A549 (cell line): ENCODE measurements around the gene AMDHD2. TPM values are rescaled to one million over a fixed set of nuclear protein-coding genes. Genes with fewer than 3 reads are reported as not detected.

Experiments used
- CEBPB ChIP-seq, 2 experiments: fragments of >200 bp in 1 of 2; sonication (Bioruptor Twin) in 1 of 2; formaldehyde crosslinking in 1 of 2; IDR thresholded peaks; 2 replicates each; pipeline ENCODE4 v1.6.1; 2012 to 2016
- CHD2 ChIP-seq: fragments of 150-350 bp; IDR thresholded peaks from 2 replicates; pipeline ENCODE4 v1.6.1; 2014; ENCODE audit warnings: low read length; ENCODE audit not compliant: partially characterized antibody
- CHD4 ChIP-seq: fragments of 200-600 bp; sonication (generic); IDR thresholded peaks from 2 replicates; pipeline ENCODE4 v1.6.1; 2016; ENCODE audit warnings: antibody characterized with exemption, mild to moderate bottlenecking, borderline replicate concordance
- EHMT2 ChIP-seq: fragments of 200-600 bp; sonication (generic); IDR thresholded peaks from 2 replicates; pipeline ENCODE4 v1.6.1; 2016; ENCODE audit warnings: antibody characterized with exemption, low read depth, mild to moderate bottlenecking, moderate library complexity
- ELK1 ChIP-seq: fragments of 150-350 bp; IDR thresholded peaks from 2 replicates; pipeline ENCODE4 v1.6.1; 2014; ENCODE audit warnings: low read depth, mild to moderate bottlenecking, low read length
- ESRRA ChIP-seq: fragments of 150-350 bp; IDR thresholded peaks from 2 replicates; pipeline ENCODE4 v1.6.1; 2014; ENCODE audit warnings: mild to moderate bottlenecking, low read length, borderline replicate concordance
- FOXS1 ChIP-seq: fragments of 250-450 bp; sonication (Bioruptor Pico); IDR thresholded peaks from 2 replicates; pipeline ENCODE4 v1.5.0; 2020; ENCODE audit warnings: mild to moderate bottlenecking, moderate library complexity
- HEYL ChIP-seq: fragments of 250-450 bp; sonication (Bioruptor Pico); IDR thresholded peaks from 2 replicates; pipeline ENCODE4 v1.8.0; 2021; ENCODE audit warnings: mild to moderate bottlenecking, moderate library complexity
- HMGXB4 ChIP-seq: fragments of 250-450 bp; sonication (Bioruptor Pico); IDR thresholded peaks from 2 replicates; pipeline ENCODE4 v1.5.0; 2021; ENCODE audit warnings: mild to moderate bottlenecking, moderate library complexity, borderline replicate concordance
- KDM1A ChIP-seq: fragments of 200-600 bp; sonication (generic); IDR thresholded peaks from 2 replicates; pipeline ENCODE4 v1.6.1; 2016; ENCODE audit warnings: low read depth, mild to moderate bottlenecking
- MAX ChIP-seq: IDR thresholded peaks from 2 replicates; pipeline ENCODE4 v1.6.1; 2012
- NFE2L2 ChIP-seq: fragments of 150-350 bp; conservative IDR thresholded peaks from 2 replicates; pipeline ENCODE4 v1.6.1; 2014; ENCODE audit warnings: low read length
- RARB ChIP-seq: fragments of 250-450 bp; sonication (Bioruptor Pico); IDR thresholded peaks from 2 replicates; pipeline ENCODE4 v1.8.0; 2021; ENCODE audit warnings: mild to moderate bottlenecking, moderate library complexity
- RCOR1 ChIP-seq: fragments of 150-350 bp; IDR thresholded peaks from 2 replicates; pipeline ENCODE4 v1.6.1; 2014; ENCODE audit warnings: antibody characterized with exemption, low read length, low read depth
- REST ChIP-seq: fragments of 200-600 bp; sonication (generic); IDR thresholded peaks from 2 replicates; pipeline ENCODE4 v1.6.1; 2016; ENCODE audit warnings: antibody characterized with exemption, mild to moderate bottlenecking, moderate library complexity
- RFX5 ChIP-seq: fragments of 450-650 bp; IDR thresholded peaks from 2 replicates; pipeline ENCODE4 v1.7.1; 2014; ENCODE audit warnings: antibody characterized with exemption, mild to moderate bottlenecking, moderate library complexity
- TFCP2L1 ChIP-seq: fragments of 250-450 bp; sonication (Bioruptor Pico); IDR thresholded peaks from 2 replicates; pipeline ENCODE4 v1.5.0; 2021; ENCODE audit warnings: mild to moderate bottlenecking
- ZNF302 ChIP-seq: fragments of 250-450 bp; sonication (Bioruptor Pico); IDR thresholded peaks from 2 replicates; pipeline ENCODE4 v1.9.0; 2021; ENCODE audit warnings: inconsistent platforms, mild to moderate bottlenecking, moderate library complexity
- ZSCAN20 ChIP-seq: fragments of 250-450 bp; sonication (Bioruptor Pico); IDR thresholded peaks from 2 replicates; pipeline ENCODE4 v1.8.0; 2022; ENCODE audit warnings: mild to moderate bottlenecking, moderate library complexity
- polyA plus RNA-seq, 4 experiments: library from polyadenylated mRNA; depleted of rRNA in 3 of 4; stranded (reverse); fragments of >200 nt; fragmentation: RNase III in 1 of 4; extraction: RNeasy Plus Mini Kit Qiagen cat#74134 plus additional on column Dnase treatment in 1 of 4; gene quantifications; 2 replicates in 3 of 4; 3 replicates in 1 of 4; pipeline ENCODE4 v1.2.3, GENCODE V29; 2011 to 2017
- TF ChIP-seq, protein P1 (sequence below): fragments of >200 bp; sonication (Bioruptor Twin); formaldehyde crosslinking; IDR thresholded peaks from 3 replicates; pipeline ENCODE4 v1.6.1; 2016
- TF ChIP-seq, protein P2 (sequence below): fragments of >200 bp; sonication (Bioruptor Twin); formaldehyde crosslinking; IDR thresholded peaks from 2 replicates; pipeline ENCODE4 v1.6.1; 2016

Gene AMDHD2
- polyA plus RNA-seq, 2 of the 4 experiments (the other 2 are of a cell fraction): 6.6 to 28.8 TPM

GRCh38 chr16:2513405-2514332, 6.5 kb upstream of the AMDHD2 start, which contains the start of gene ATP6V0C (continued):
- no peak for TF ChIP-seq ELK1
- TF ChIP-seq TFCP2L1: no peak
- TF ChIP-seq HMGXB4: no peak
- TF ChIP-seq NFE2L2: no peak
- TF ChIP-seq MAX: peak; percentile 69
- TF ChIP-seq RCOR1: no peak
- no peak for TF ChIP-seq REST
- no peak for TF ChIP-seq KDM1A
- no peak for TF ChIP-seq CEBPB (IDR thresholded peaks at IDR 0.05)
- no peak for TF ChIP-seq EHMT2
- TF ChIP-seq, protein P1, sequence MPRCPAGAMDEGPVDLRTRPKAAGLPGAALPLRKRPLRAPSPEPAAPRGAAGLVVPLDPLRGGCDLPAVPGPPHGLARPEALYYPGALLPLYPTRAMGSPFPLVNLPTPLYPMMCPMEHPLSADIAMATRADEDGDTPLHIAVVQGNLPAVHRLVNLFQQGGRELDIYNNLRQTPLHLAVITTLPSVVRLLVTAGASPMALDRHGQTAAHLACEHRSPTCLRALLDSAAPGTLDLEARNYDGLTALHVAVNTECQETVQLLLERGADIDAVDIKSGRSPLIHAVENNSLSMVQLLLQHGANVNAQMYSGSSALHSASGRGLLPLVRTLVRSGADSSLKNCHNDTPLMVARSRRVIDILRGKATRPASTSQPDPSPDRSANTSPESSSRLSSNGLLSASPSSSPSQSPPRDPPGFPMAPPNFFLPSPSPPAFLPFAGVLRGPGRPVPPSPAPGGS: peak; percentile 87; the same call in 2 of the 3 replicates
- TF ChIP-seq CHD4: no peak
- no peak for TF ChIP-seq HEYL (CRISPR knock-in tag)
- no peak for TF ChIP-seq FOXS1 (CRISPR knock-in tag)
- TF ChIP-seq ZNF302: no peak
- TF ChIP-seq, protein P2, sequence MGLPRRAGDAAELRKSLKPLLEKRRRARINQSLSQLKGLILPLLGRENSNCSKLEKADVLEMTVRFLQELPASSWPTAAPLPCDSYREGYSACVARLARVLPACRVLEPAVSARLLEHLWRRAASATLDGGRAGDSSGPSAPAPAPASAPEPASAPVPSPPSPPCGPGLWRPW: no peak
- 0 out of 2 replicates have a peak, but pooled peaks have one; percentile 27 for TF ChIP-seq RFX5
- no peak for TF ChIP-seq RARB
- TF ChIP-seq ZSCAN20 (CRISPR knock-in tag): no peak
- no peak for TF ChIP-seq ESRRA
- TF ChIP-seq CHD2: no peak
